ENCODE results near the gene ADGRF5.

ADGRF5 gene

GRCh38 chr6:46819561-46819960 is 102.2 kb downstream of the ADGRF5 start:
- DNase-seq, result no peak

- no peak for DNase-seq
Observed at GRCh38 chr6:46816626-46817025, 105.1 kb downstream of the ADGRF5 start.

- DNase-seq, result peak; percentile 7
Observed at GRCh38 chr6:46815130-46815529, 106.6 kb downstream of the ADGRF5 start.

GRCh38 chr6:46808806-46809205 is 112.9 kb downstream of the ADGRF5 start:
- no peak for DNase-seq

Data from kidney glomerular epithelial cell (primary cell).